Jurkat, Clone E6-1 (cell line): ENCODE measurements around the gene STXBP6.
"Not testable (repeated sequence)": the region's sequence is repeated elsewhere in the genome, so short reads cannot be mapped to it uniquely, and the experiment has no call there.

Experiments
- DNase-seq: peaks from one replicate; pipeline ENCODE4 v3.0.0-alpha.2; 2011; ENCODE audit warnings: low read depth, low spot score
- H3K4me3 ChIP-seq: 2 replicates; pipeline ENCODE4 v1.5.1; 2011; ENCODE audit warnings: mild to moderate bottlenecking, low read length, control low read depth, moderate library complexity

STXBP6 gene

GRCh38 chr14:24850072-24850471 lies 199.9 kb downstream of the STXBP6 start:
- no peak overlapping the region for H3K4me3 ChIP-seq
- no peak for DNase-seq

- DNase-seq: no peak
- no peak overlapping the region for H3K4me3 ChIP-seq
These were observed 200.5 kb downstream of the STXBP6 start for GRCh38 chr14:24849471-24849870.

DNA sequence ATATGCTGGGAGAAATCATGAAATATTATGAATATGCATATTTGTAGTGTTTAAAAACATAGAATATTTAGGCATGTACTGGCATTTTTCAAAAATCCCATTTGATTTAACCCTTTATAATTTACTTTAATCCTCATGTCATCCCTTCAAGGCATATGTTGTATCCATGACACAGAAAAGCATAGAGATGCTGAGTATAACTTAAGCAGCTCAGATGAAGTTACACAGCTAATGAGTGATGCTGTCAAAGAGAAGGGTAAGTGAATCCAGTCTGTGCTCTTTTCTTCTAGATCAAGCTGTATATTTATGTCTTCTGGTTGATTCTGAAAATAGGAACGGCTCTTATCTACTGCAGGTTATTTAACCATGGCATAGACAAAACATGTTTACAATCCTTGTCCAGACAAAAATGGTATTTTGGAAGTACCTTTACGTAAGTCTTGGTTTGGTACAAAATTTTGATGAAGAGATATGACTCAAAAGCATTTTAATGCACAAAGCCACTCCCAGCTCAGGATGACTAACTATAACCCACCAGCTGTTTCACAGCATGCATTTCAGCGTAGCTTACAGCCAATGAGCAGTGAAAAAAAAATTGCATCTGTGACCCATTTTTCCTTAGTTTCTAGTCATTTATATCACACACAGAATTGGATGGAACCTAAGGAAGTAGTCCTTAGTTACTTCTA lies 201.7 kb downstream of the STXBP6 start:
- H3K4me3 ChIP-seq: no peak overlapping the region
- no peak for DNase-seq

DNA sequence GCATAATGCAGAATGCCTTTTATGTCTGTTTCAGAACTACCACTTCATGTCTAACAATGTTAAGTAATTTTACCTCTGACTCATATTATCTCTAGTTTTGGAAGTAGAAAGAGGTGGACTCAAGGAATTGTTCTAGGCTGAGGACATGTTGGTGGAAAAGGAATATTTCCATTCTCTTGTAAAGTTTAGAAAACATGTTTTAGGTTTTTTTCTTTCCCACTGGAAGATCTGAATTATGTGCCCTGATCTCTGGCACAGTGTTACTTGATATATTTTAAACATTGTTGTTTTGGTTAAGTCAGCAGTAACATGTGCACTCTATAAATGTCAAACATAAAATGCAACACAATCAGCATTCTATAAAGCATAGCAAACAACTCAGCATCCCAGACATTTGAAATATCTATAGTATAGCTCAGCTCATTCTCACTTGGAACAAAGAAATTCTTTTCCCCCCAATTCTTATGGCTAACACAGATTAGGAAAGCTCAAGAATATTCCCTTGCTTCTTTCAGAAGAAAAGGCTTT lies 202.3 kb downstream of the STXBP6 start:
- DNase-seq: no peak
- H3K4me3 ChIP-seq: no peak overlapping the region

DNA sequence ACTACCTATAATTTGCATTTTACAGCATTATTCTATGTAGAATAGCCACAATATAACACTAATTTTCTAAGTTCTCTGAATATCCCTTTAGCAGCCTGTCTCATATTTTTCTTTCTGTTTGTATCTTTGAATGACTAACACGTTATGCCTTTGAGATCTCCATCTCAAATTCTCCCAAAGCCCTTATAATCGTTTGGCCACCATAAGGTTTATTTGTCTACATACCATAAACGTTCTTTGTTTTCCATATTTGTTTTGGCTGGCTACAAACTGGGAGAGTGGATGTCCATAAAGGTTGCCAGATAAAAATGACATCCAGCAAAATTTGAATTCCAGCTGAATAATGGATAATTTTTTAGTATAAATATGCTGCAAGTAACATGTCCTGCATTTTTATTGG lies 203.7 kb downstream of the STXBP6 start:
- no peak for DNase-seq
- no peak overlapping the region for H3K4me3 ChIP-seq

DNA sequence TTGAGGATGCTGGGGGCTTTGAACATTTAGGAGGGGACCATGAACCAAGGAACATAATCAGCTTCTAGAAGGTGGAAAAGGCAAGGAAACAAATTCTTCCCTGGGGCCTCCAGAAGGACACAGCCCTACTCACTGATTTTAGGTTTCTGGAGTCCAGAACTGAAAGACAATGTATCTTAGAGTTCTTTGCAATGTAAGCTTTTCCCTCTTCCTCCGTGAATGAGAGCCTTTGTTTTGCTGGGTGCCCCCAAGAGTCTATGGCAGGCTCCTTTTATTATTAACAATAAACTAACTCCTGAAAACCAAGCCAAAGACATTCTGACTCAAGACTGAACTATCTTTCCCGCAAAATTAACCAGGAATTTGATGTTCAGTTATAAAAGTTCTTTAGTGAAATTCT lies 204.1 kb downstream of the STXBP6 start:
- H3K4me3 ChIP-seq: no peak overlapping the region
- DNase-seq: no peak

DNA sequence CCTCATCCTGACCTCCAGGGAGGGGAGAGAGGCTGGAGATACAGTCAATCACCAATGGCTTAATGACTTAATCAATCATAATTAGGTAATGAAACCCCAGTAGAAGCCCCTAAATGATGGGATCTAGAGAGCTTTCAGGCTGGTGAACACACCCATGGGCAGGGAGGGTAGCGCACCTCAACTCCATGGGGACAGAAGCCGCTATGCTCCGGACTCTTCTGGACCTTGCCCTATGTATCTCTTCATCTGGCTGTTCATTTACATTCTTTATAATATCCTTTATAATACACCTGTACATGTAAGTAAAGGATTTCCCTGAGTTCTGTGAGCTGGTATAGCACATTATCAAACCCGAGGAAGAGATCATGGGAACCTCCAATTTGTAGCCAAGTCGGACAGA lies 205.9 kb downstream of the STXBP6 start:
- no peak for DNase-seq
- H3K4me3 ChIP-seq: no peak overlapping the region

DNA sequence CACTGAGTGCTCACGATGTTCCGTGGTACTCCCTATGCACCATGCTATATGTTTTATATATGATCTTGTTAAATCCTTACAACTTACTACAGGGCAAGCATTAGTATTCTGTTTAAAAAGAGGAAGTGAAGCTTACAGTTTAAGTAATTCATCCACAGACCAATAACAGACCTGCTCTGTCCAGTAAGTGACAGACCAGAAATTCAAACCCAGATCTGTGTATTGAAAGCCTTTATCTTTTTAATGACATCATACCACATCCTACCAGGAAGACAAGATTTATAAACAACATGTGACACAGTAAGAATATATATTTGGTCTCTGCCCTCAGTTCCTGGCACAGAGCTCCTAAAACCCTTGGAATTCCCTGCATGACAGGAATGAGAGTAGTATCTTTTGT lies 206.5 kb downstream of the STXBP6 start:
- no peak overlapping the region for H3K4me3 ChIP-seq
- DNase-seq: no peak

- H3K4me3 ChIP-seq: no peak overlapping the region
- DNase-seq: no peak
These were observed 209.6 kb downstream of the STXBP6 start for GRCh38 chr14:24840204-24840893.

GRCh38 chr14:24839617-24840203 lies 210.2 kb downstream of the STXBP6 start:
- DNase-seq: no peak
- H3K4me3 ChIP-seq: no peak overlapping the region

DNA sequence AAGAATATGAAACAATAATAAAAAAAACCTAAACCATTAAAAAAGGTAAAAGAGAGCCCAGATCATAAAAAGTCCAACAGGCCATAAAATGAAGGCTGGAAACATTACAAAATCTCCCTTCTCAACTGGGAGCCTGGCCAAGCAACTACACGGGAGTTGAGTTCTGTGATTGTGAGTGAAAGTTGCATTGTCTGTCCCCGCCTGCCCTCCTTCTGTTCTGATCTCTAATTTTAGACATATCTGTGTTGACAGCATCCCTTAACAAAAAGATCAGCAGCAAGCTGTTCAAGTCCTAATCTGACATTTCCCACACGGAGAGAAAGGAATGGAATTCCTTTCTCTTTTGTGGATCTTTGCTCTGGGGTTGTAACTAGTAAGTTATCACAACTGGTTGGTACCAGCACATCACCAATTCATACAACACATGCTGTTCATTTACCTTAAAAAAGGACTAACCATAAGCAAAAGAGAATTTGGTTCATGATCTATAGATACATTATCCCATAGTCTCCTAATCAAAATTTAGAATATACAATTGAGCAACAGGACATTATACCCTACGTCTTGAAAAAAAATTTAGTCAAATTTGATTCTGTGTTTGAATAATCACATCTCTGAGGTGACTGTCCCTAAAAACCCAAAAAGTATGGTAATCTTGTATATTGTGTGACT lies 210.9 kb downstream of the STXBP6 start:
- H3K4me3 ChIP-seq: no peak overlapping the region

DNA sequence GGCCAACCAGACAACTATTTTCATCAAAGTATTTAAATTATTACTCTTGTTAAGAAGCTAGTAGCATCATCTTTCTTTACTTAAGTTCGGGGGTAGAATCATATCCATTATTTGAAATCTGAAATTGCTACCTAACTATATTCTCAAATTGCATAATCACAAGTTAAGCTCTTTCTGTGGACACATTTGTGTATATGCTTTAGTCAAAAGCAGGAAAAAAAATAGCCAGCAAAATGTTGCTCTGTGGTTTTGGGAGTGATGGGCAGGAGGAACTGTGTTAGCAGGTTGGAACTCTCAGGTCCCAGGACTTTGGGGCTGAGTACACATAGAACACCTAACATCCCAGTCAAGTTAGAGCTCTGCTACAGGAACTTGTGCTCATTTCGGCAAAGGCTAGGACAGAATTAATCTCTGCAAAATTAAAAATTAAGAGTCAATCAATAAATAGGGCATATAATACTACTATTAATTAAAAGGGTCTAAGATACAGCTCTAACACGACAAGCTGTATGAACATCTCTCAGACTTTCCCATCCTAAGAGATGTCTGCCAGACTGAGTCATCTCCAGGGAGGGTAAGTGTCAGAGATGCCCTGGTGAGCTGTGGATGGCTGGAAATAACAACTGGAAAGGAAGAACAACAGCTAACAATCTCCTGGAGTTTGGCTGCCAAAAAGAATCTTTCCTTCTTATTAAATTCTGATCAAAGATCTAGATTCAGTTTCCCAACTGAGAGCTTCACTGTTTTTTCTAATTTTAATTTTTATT lies 212.5 kb downstream of the STXBP6 start:
- H3K4me3 ChIP-seq: no peak overlapping the region
- no peak for DNase-seq

More for the DNA sequence above, 210.9 kb downstream of the STXBP6 start:
- DNase-seq: no peak

GRCh38 chr14:24836324-24836723 lies 213.6 kb downstream of the STXBP6 start:
- not testable (repeated sequence) for DNase-seq, H3K4me3 ChIP-seq

- DNase-seq: no peak
- no peak overlapping the region for H3K4me3 ChIP-seq
These were observed 215.0 kb downstream of the STXBP6 start for GRCh38 chr14:24834956-24835355.

DNA sequence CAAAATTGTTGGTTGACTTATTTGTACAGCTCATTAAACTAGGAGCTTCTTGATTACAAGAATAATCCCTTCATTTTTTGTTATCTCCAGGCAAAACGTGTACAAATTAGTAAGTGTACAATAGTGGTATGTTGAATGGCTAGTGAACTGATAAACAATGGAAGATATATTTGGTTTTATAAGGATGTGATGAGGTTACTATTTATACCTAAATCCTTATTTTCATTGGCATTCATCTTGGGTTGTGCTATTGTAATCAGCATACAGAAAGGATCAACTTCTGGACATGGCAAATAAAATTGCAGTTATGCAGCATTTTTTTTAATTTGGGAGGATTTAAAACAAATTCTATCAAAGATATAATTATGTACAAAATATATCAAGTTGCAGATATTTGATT lies 216.6 kb downstream of the STXBP6 start:
- H3K4me3 ChIP-seq: no peak overlapping the region
- DNase-seq: no peak

DNA sequence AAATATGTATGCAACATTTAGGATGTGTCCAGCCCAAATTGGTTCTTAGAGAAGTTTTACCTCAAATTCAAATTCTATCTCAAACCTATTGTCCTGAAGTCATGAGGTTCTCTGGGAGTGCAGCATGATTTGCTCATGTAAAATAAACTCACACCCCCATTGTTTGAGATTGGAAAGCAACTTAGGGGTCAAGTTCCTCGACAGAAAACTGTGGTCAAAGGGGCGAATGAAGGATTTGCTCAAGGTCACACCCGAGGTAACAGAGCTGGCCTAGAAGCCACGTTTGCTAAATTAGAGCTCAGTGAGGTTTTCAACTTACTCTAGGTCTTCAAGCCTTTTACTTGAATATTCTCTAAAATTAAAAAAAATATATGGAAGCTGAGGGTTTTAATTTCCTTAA lies 218.3 kb downstream of the STXBP6 start:
- H3K4me3 ChIP-seq: no peak overlapping the region
- DNase-seq: no peak

DNA sequence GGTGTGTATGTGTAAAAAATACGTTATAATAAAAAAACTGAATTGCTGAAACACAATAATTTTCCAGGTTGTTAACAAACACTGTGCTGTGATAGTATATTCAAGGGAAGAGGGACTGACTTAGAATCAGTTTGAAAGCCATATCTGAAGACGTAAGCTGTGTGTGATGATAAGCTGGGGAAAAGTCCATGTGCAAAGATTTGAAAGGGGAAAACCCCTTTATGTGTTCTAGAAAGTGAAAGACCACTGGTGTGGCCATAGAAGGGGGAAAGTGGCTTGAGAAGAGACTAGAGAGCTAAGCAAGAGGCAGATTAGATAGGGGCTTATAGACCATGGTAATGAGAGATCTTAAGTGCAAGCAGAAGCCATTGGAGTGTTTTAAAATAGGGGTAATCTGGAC lies 220.1 kb downstream of the STXBP6 start:
- no peak overlapping the region for H3K4me3 ChIP-seq

GRCh38 chr14:24828486-24828885 lies 221.5 kb downstream of the STXBP6 start:
- DNase-seq: no peak
- no peak overlapping the region for H3K4me3 ChIP-seq

More for the DNA sequence above, 220.1 kb downstream of the STXBP6 start:
- DNase-seq: no peak

DNA sequence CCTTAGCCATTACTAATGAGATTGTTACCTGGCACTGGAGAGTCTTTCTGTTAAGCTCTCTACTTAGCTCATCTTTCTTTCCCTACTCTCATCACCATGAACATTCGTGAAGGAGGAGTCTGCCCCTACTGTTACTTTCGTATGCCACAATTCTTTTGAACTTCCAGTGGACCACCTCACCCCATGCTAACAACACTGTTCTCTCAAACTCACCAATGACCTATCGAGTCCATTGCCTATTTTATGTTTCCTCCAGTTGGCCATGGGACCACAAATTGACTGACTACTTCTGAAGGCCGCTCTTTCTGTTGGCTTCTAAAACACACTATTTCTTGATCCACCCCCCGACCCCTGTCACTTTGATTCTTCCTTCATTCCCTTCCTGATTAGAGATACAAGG lies 223.6 kb downstream of the STXBP6 start:
- H3K4me3 ChIP-seq: no peak overlapping the region
- no peak for DNase-seq
